ENCODE data around the gene NDRG4. TPM values are rescaled to one million over a fixed set of nuclear protein-coding genes. Genes with fewer than 3 reads are reported as not detected.

The NDRG4 gene
- total RNA-seq, 2 donors from 2014 or later = 13.4 to 359 TPM

GRCh38 chr16:58513874-58514273 is 13.9 kb downstream of the NDRG4 start:
- no peak for TF ChIP-seq CTCF (IDR thresholded peaks at IDR 0.05)
- no peak for TF ChIP-seq POLR2AphosphoS5 (IDR thresholded peaks at IDR 0.05)
- no peak for TF ChIP-seq POLR2A (IDR thresholded peaks at IDR 0.05)
- no peaks in the 10 kb centered on the region for H3K9me3 ChIP-seq
- WGBS = 88% methylated on average over 3 of the region's 3 CpGs
- H3K27ac ChIP-seq = no peak overlapping the region
- no peak overlapping the region for H3K4me3 ChIP-seq
- no peaks in the 10 kb centered on the region for H3K36me3 ChIP-seq
- intact Hi-C loops (cut with DNase I) = loop anchor here (10.0 kb wide), 1 partner anchor 241 kb away; no protein-coding TSS in a partner anchor
- H3K4me1 ChIP-seq (replicated peaks) = peaks cover 10% of the 10 kb centered on the region
- no peaks in the 10 kb centered on the region for H3K27me3 ChIP-seq (replicated peaks; ENCODE audit: insufficient read depth)
- no peak for DNase-seq (ENCODE audit: low spot score)

GRCh38 chr16:58515125-58515870 is 15.4 kb downstream of the NDRG4 start, which contains the start of gene SETD6:
TSS of gene SETD6 (plus strand) at chr16:58515517. CDS start at chr16:58515538, 21 bp downstream.
- intact Hi-C loops (cut with DNase I) = loop anchor here (5.0 to 10.0 kb wide), 2 partner anchors 117 to 240 kb away; no protein-coding TSS in a partner anchor
- under 1% methylated on average over 80 of the region's 80 CpGs for WGBS
- H3K27me3 ChIP-seq (replicated peaks; ENCODE audit: insufficient read depth) = no peaks in the 10 kb centered on the region
- peaks cover 6% of the 10 kb centered on the region for H3K4me1 ChIP-seq (replicated peaks)
- H3K9me3 ChIP-seq = no peaks in the 10 kb centered on the region
- peak within 1 kb of the TSS; percentile 59 to 84 for H3K4me3 ChIP-seq
- TF ChIP-seq CTCF (IDR thresholded peaks at IDR 0.05) (peak in 2 of 4 experiments; percentile 14 to 37), POLR2A (IDR thresholded peaks at IDR 0.05) (peak; percentile 13), POLR2AphosphoS5 (IDR thresholded peaks at IDR 0.05) (peak; percentile 85)
- peak within 1 kb of the TSS; percentile 74 to 75 for H3K27ac ChIP-seq
- peak; percentile 88 for DNase-seq (ENCODE audit: low spot score)
- peaks cover 0 to 7% of the 10 kb centered on the region in 2 donors for H3K36me3 ChIP-seq

GRCh38 chr16:58515871-58516767 is 16.2 kb downstream of the NDRG4 start:
- Histone ChIP-seq H3K27ac (peak overlapping the region; percentile 74 to 75), H3K36me3 (peaks cover 0 to 16% of the 10 kb centered on the region in 2 donors), H3K4me1 (replicated peaks) (peaks cover 6% of the 10 kb centered on the region), H3K4me3 (peak overlapping the region; percentile 59 to 84), H3K9me3 (no peaks in the 10 kb centered on the region), H3K27me3 (replicated peaks; ENCODE audit: insufficient read depth) (no peaks in the 10 kb centered on the region)
- 8% methylated on average over 55 of the region's 66 CpGs for WGBS
- TF ChIP-seq CTCF (IDR thresholded peaks at IDR 0.05) (peak in 1 of 4 experiments; percentile 2), POLR2A (IDR thresholded peaks at IDR 0.05) (no peak), POLR2AphosphoS5 (IDR thresholded peaks at IDR 0.05) (no peak)
- DNase-seq (ENCODE audit: low spot score) = no peak
- intact Hi-C loops (cut with DNase I) = loop anchor here (5.0 to 10.0 kb wide), 2 partner anchors 116 to 239 kb away; no protein-coding TSS in a partner anchor

GRCh38 chr16:58516768-58517107 is 16.8 kb downstream of the NDRG4 start:
- TF ChIP-seq POLR2A (IDR thresholded peaks at IDR 0.05) (no peak), CTCF (IDR thresholded peaks at IDR 0.05) (no peak)
- H3K9me3 ChIP-seq = no peaks in the 10 kb centered on the region
- H3K27me3 ChIP-seq (replicated peaks; ENCODE audit: insufficient read depth) = no peaks in the 10 kb centered on the region
- peaks cover 0 to 19% of the 10 kb centered on the region in 2 donors for H3K36me3 ChIP-seq
- intact Hi-C loops (cut with DNase I) = loop anchor here (5.0 to 10.0 kb wide), 2 partner anchors 116 to 238 kb away; no protein-coding TSS in a partner anchor
- 82% methylated on average over 4 of the region's 4 CpGs for WGBS
- peak overlapping the region in 1 of 2 donors; percentile 43 for H3K27ac ChIP-seq
- H3K4me3 ChIP-seq = peak overlapping the region in 1 of 2 donors; percentile 59
- DNase-seq (ENCODE audit: low spot score) = no peak
- H3K4me1 ChIP-seq (replicated peaks) = peaks cover 6% of the 10 kb centered on the region

Measured in prostate gland (tissue), 2 donors.